Measurements from ENCODE around the gene TULP4.

TULP4 gene

DNA sequence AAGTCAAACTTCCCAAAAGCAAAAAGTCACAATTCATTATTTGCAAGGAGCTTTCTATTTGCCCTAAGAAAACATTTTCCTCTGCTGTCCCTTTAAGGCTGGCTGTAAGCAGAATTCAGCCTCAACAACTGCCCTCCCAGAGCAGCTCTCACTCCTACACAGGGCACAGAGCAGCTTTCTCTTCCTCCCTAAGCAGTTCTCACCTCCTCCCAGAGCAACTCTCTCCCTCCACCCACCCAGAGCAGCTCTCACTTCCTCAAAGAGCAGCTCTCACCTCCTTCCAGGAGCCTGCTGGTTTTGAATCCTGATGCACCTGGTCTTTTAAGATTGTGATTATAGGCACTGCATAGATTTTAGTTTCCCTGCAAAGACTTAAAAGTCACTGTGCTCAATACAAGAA lies 127.0 kb downstream of the TULP4 start:
- Histone ChIP-seq H3K4me3 (ENCODE audit: control insufficient read depth in 1 of 7, extremely low read depth in 1 of 7, insufficient read depth in 4 of 7, low read depth in 2 of 7, low read length in 6 of 7) (no peak overlapping the region), H3K4me1 (ENCODE audit: control extremely low read depth in 1 of 4, control insufficient read depth in 4 of 4, insufficient read depth in 4 of 4, low read length in 3 of 4) (peaks cover 0 to 4% (median 2%) of the 10 kb centered on the region in 4 experiments), H3K9me3 (ENCODE audit: control extremely low read depth in 1 of 5, control insufficient read depth in 4 of 5, insufficient read depth in 2 of 5, low read depth in 1 of 5, low read length in 4 of 5) (no peaks in the 10 kb centered on the region), H3K36me3 (ENCODE audit: control insufficient read depth in 4 of 4, insufficient read depth in 4 of 4, low read length in 3 of 4) (peaks cover 0 to 5% (median under 1%) of the 10 kb centered on the region in 4 experiments), H3K27me3 (replicated peaks in 2 of 5; ENCODE audit: control insufficient read depth in 4 of 5, insufficient read depth in 5 of 5, low read length in 4 of 5) (no peaks in the 10 kb centered on the region), H3K27ac (ENCODE audit: insufficient read depth in 1 of 2, low read depth in 1 of 2, low read length in 2 of 2, poor library complexity in 1 of 2, severe bottlenecking in 2 of 2) (no peak overlapping the region)
- CTCF ChIA-PET: no interaction called here
- peak in 2 of 3 donors; percentile 5 to 16 for DNase-seq
- POLR2A ChIA-PET: no interaction called here

DNA sequence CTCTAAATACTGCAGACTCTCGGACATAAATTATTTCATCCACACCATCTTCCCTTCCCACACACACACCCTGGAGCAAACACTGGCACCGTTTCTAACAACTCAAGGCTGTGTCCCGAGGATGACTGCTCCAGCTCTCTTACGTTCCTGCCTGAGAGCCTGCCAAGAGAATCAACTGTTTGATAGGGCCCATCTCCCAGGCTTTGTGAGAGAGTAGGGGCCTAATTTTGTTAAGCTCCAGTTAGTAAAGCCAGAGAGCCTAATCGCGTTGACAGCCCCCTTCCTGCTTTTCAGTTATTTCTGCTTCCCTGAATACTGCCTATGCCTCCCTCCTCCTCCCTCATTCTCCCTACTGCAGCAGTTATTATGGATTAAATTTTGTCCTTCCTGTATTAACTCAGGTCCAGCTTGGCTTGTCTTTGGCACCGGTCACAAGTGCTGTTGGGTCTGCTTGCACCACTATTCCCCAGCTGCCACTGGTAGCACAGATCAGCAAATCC lies 129.5 kb downstream of the TULP4 start:
- WGBS (ENCODE audit: insufficient coverage): 98% methylated on average over 5 of the region's 7 CpGs
- Histone ChIP-seq H3K27me3 (replicated peaks in 2 of 5; ENCODE audit: control insufficient read depth in 4 of 5, insufficient read depth in 5 of 5, low read length in 4 of 5) (no peaks in the 10 kb centered on the region), H3K4me3 (ENCODE audit: control insufficient read depth in 1 of 7, extremely low read depth in 1 of 7, insufficient read depth in 4 of 7, low read depth in 2 of 7, low read length in 6 of 7) (no peak overlapping the region), H3K4me1 (ENCODE audit: control extremely low read depth in 1 of 4, control insufficient read depth in 4 of 4, insufficient read depth in 4 of 4, low read length in 3 of 4) (peaks cover 0 to 4% (median 2%) of the 10 kb centered on the region in 4 experiments), H3K36me3 (ENCODE audit: control insufficient read depth in 4 of 4, insufficient read depth in 4 of 4, low read length in 3 of 4) (peaks cover 0 to 5% (median 0%) of the 10 kb centered on the region in 4 experiments), H3K9me3 (ENCODE audit: control extremely low read depth in 1 of 5, control insufficient read depth in 4 of 5, insufficient read depth in 2 of 5, low read depth in 1 of 5, low read length in 4 of 5) (no peaks in the 10 kb centered on the region), H3K27ac (ENCODE audit: insufficient read depth in 1 of 2, low read depth in 1 of 2, low read length in 2 of 2, poor library complexity in 1 of 2, severe bottlenecking in 2 of 2) (no peak overlapping the region)
- ChIA-PET CTCF (no interaction called here), POLR2A (no interaction called here)
- no peak for DNase-seq

DNA sequence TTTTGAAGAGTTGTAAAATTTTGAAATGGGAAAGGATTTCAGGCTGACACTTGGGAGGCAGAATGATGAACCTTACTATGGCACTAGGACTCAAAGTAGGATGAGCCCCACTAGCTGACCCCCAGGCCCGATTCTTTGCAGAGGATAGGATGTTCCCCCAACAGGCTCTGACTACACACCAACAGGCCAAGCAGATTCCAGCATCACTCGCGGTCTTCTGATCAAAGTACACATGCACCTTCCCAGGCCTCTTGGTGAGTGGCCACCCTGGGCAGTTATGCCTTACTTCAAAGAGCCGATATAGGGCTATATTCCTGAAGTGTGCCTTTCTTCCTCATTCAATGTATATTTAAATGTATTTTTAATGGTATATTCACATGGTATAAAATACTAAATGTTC lies 130.0 kb downstream of the TULP4 start:
- CTCF ChIA-PET: no interaction called here
- DNase-seq: no peak
- POLR2A ChIA-PET: no interaction called here
- H3K36me3 ChIP-seq (ENCODE audit: control insufficient read depth in 4 of 4, insufficient read depth in 4 of 4, low read length in 3 of 4): peaks cover 0 to 5% (median 0%) of the 10 kb centered on the region in 4 experiments
- H3K27ac ChIP-seq (ENCODE audit: insufficient read depth in 1 of 2, low read depth in 1 of 2, low read length in 2 of 2, poor library complexity in 1 of 2, severe bottlenecking in 2 of 2): no peak overlapping the region
- WGBS (ENCODE audit: insufficient coverage): 100% methylated on average over 3 of the region's 4 CpGs
- no peak overlapping the region for H3K4me3 ChIP-seq (ENCODE audit: control insufficient read depth in 1 of 7, extremely low read depth in 1 of 7, insufficient read depth in 4 of 7, low read depth in 2 of 7, low read length in 6 of 7)
- no peaks in the 10 kb centered on the region for H3K27me3 ChIP-seq (replicated peaks in 2 of 5; ENCODE audit: control insufficient read depth in 4 of 5, insufficient read depth in 5 of 5, low read length in 4 of 5)
- no peaks in the 10 kb centered on the region for H3K9me3 ChIP-seq (ENCODE audit: control extremely low read depth in 1 of 5, control insufficient read depth in 4 of 5, insufficient read depth in 2 of 5, low read depth in 1 of 5, low read length in 4 of 5)
- peaks cover 0 to 4% (median 2%) of the 10 kb centered on the region in 4 experiments for H3K4me1 ChIP-seq (ENCODE audit: control extremely low read depth in 1 of 4, control insufficient read depth in 4 of 4, insufficient read depth in 4 of 4, low read length in 3 of 4)

DNA sequence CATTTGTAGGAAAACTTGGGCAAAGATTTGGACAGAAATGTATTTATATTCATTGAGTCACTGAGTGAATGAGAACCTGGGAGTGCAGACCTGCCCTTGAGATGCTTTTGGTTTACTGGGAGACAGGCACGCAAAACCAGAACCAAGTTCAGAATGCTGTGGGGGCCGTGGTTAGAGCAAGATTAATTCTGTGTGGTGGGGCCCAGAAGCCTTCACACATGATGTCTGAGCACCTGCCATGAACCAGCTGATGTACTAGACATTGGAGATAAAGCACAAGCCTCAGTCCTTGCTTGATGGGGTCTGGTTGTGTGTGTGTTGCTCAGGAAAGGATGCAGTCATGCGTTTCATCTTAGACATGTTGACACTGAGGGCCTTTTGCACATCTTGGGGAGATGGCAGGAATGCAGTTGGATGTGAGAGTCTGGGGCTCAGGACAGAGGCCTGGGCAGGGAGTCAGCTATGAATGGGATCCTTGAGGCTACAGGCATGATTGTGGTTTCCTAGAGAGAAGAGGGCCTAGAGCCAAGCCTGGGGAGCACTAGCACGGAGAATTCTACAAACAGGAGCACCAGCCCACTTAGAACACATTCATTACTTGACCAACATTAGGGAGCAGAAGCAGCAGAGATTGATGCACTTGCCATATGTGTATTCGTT lies 133.3 kb downstream of the TULP4 start:
- H3K9me3 ChIP-seq (ENCODE audit: control extremely low read depth in 1 of 5, control insufficient read depth in 4 of 5, insufficient read depth in 2 of 5, low read depth in 1 of 5, low read length in 4 of 5): no peaks in the 10 kb centered on the region
- H3K4me3 ChIP-seq (ENCODE audit: control insufficient read depth in 1 of 7, extremely low read depth in 1 of 7, insufficient read depth in 4 of 7, low read depth in 2 of 7, low read length in 6 of 7): no peak overlapping the region
- no peak overlapping the region for H3K27ac ChIP-seq (ENCODE audit: insufficient read depth in 1 of 2, low read depth in 1 of 2, low read length in 2 of 2, poor library complexity in 1 of 2, severe bottlenecking in 2 of 2)
- WGBS (ENCODE audit: insufficient coverage): 89% methylated on average over 3 of the region's 5 CpGs
- H3K27me3 ChIP-seq (replicated peaks in 2 of 5; ENCODE audit: control insufficient read depth in 4 of 5, insufficient read depth in 5 of 5, low read length in 4 of 5): no peaks in the 10 kb centered on the region
- ChIA-PET POLR2A (no interaction called here), CTCF (no interaction called here)
- H3K36me3 ChIP-seq (ENCODE audit: control insufficient read depth in 4 of 4, insufficient read depth in 4 of 4, low read length in 3 of 4): peaks cover 0 to 5% (median 0%) of the 10 kb centered on the region in 4 experiments
- no peaks in the 10 kb centered on the region for H3K4me1 ChIP-seq (ENCODE audit: control extremely low read depth in 1 of 4, control insufficient read depth in 4 of 4, insufficient read depth in 4 of 4, low read length in 3 of 4)
- DNase-seq: no peak

DNA sequence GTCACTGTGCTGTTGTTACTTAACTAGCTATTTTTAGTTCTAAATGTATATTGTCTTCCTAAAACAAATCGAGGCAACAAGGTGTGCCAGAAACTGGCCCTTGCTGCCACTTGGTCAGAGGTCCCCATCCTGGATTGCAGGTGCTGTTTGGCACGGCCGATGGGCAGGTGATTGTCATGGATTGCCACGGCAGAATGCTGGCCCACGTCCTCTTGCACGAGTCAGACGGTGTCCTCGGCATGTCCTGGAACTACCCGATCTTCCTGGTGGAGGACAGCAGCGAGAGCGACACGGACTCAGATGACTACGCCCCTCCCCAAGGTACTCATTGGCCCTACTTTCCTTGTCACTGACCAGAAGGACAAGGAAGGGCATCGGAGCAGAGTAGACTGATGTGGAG lies 136.6 kb downstream of the TULP4 start:
- ChIA-PET CTCF (interaction anchor here (1.0 kb wide), 1 partner anchor 121 kb away, joined by 4 read pairs; no protein-coding TSS in a partner anchor), POLR2A (interaction anchor here (0.6 kb wide), 1 partner anchor 125 kb away, joined by 4 read pairs; no protein-coding TSS in a partner anchor)
- Histone ChIP-seq H3K27me3 (replicated peaks in 2 of 5; ENCODE audit: control insufficient read depth in 4 of 5, insufficient read depth in 5 of 5, low read length in 4 of 5) (no peaks in the 10 kb centered on the region), H3K4me1 (ENCODE audit: control extremely low read depth in 1 of 4, control insufficient read depth in 4 of 4, insufficient read depth in 4 of 4, low read length in 3 of 4) (no peaks in the 10 kb centered on the region), H3K4me3 (ENCODE audit: control insufficient read depth in 1 of 7, extremely low read depth in 1 of 7, insufficient read depth in 4 of 7, low read depth in 2 of 7, low read length in 6 of 7) (no peak overlapping the region), H3K9me3 (ENCODE audit: control extremely low read depth in 1 of 5, control insufficient read depth in 4 of 5, insufficient read depth in 2 of 5, low read depth in 1 of 5, low read length in 4 of 5) (no peaks in the 10 kb centered on the region), H3K36me3 (ENCODE audit: control insufficient read depth in 4 of 4, insufficient read depth in 4 of 4, low read length in 3 of 4) (peaks cover 7 to 18% (median 13%) of the 10 kb centered on the region in 4 experiments), H3K27ac (ENCODE audit: insufficient read depth in 1 of 2, low read depth in 1 of 2, low read length in 2 of 2, poor library complexity in 1 of 2, severe bottlenecking in 2 of 2) (no peak overlapping the region)
- DNase-seq: no peak
- over 99% methylated on average over 12 of the region's 14 CpGs for WGBS (ENCODE audit: insufficient coverage)

DNA sequence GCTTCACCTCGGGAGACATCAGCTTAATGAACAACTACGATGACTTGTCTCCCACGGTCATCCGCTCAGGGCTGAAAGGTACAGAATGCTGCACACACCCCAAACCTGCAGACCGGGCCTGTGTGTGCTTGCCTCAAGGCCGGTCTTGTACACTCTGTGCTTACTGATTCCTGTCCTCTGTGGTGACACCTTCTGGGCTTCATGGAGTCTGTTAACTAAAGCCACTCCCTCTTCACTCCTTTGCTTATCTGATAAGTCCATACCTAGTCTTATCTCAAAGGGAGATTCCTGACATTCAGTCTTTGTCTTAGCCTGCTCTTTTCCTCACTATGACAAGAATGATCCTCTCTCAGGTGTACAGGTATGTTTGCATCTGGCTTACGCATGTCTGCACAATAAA lies 139.9 kb downstream of the TULP4 start:
- Histone ChIP-seq H3K4me1 (ENCODE audit: control extremely low read depth in 1 of 4, control insufficient read depth in 4 of 4, insufficient read depth in 4 of 4, low read length in 3 of 4) (peaks cover 0 to 1% (median 0%) of the 10 kb centered on the region in 4 experiments), H3K36me3 (ENCODE audit: control insufficient read depth in 4 of 4, insufficient read depth in 4 of 4, low read length in 3 of 4) (peaks cover 7 to 17% (median 12%) of the 10 kb centered on the region in 4 experiments), H3K9me3 (ENCODE audit: control extremely low read depth in 1 of 5, control insufficient read depth in 4 of 5, insufficient read depth in 2 of 5, low read depth in 1 of 5, low read length in 4 of 5) (no peaks in the 10 kb centered on the region), H3K4me3 (ENCODE audit: control insufficient read depth in 1 of 7, extremely low read depth in 1 of 7, insufficient read depth in 4 of 7, low read depth in 2 of 7, low read length in 6 of 7) (no peak overlapping the region), H3K27ac (ENCODE audit: insufficient read depth in 1 of 2, low read depth in 1 of 2, low read length in 2 of 2, poor library complexity in 1 of 2, severe bottlenecking in 2 of 2) (no peak overlapping the region), H3K27me3 (replicated peaks in 2 of 5; ENCODE audit: control insufficient read depth in 4 of 5, insufficient read depth in 5 of 5, low read length in 4 of 5) (no peaks in the 10 kb centered on the region)
- DNase-seq: no peak
- 99% methylated on average over 7 of the region's 7 CpGs for WGBS (ENCODE audit: insufficient coverage)
- CTCF ChIA-PET: no interaction called here
- POLR2A ChIA-PET: no interaction called here

DNA sequence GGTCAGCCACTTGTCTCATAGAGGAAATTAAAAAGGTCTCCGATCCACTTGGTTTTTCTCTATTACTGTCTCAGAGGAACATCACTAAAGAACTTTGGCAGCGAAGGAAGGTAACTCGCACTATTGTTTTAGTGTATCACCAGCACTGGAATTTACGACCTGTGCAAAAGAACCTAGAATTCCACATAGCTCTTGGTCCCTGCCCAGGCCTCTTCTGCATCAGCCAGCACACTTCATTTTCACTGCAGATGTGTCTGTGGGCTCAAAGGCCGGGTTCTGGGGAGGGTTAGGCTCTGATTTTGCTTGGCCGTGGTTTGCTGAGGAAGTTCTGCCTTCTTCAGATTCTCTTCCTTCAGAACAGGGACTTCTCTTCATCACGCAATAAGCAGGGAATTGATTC lies 144.9 kb downstream of the TULP4 start:
- H3K27ac ChIP-seq (ENCODE audit: insufficient read depth in 1 of 2, low read depth in 1 of 2, low read length in 2 of 2, poor library complexity in 1 of 2, severe bottlenecking in 2 of 2): no peak overlapping the region
- peaks cover 5 to 15% (median 11%) of the 10 kb centered on the region in 4 experiments for H3K36me3 ChIP-seq (ENCODE audit: control insufficient read depth in 4 of 4, insufficient read depth in 4 of 4, low read length in 3 of 4)
- no peak for DNase-seq
- no peaks in the 10 kb centered on the region for H3K27me3 ChIP-seq (replicated peaks in 2 of 5; ENCODE audit: control insufficient read depth in 4 of 5, insufficient read depth in 5 of 5, low read length in 4 of 5)
- ChIA-PET POLR2A (no interaction called here), CTCF (no interaction called here)
- no peaks in the 10 kb centered on the region for H3K9me3 ChIP-seq (ENCODE audit: control extremely low read depth in 1 of 5, control insufficient read depth in 4 of 5, insufficient read depth in 2 of 5, low read depth in 1 of 5, low read length in 4 of 5)
- peaks cover 0 to 5% (median 0%) of the 10 kb centered on the region in 4 experiments for H3K4me1 ChIP-seq (ENCODE audit: control extremely low read depth in 1 of 4, control insufficient read depth in 4 of 4, insufficient read depth in 4 of 4, low read length in 3 of 4)
- H3K4me3 ChIP-seq (ENCODE audit: control insufficient read depth in 1 of 7, extremely low read depth in 1 of 7, insufficient read depth in 4 of 7, low read depth in 2 of 7, low read length in 6 of 7): no peak overlapping the region
- 73% methylated on average over 5 of the region's 7 CpGs for WGBS (ENCODE audit: insufficient coverage)
